ENCODE measurements around the gene PI4K2A. TPM values are rescaled to one million over a fixed set of nuclear protein-coding genes. Genes with fewer than 3 reads are reported as not detected.

PI4K2A gene
- total RNA-seq, 4 donors from 2014 or later, result 14.8 to 25.8 (median 22.7) TPM

- 92 to 93% methylated on average over 3 of the region's 3 CpGs for WGBS, 2 donors (ENCODE audit: low coverage in 1 of 2)
- ATAC-seq, result no peak
Measured at GRCh38 chr10:97651773-97652172, 11.3 kb downstream of the PI4K2A start.

DNA sequence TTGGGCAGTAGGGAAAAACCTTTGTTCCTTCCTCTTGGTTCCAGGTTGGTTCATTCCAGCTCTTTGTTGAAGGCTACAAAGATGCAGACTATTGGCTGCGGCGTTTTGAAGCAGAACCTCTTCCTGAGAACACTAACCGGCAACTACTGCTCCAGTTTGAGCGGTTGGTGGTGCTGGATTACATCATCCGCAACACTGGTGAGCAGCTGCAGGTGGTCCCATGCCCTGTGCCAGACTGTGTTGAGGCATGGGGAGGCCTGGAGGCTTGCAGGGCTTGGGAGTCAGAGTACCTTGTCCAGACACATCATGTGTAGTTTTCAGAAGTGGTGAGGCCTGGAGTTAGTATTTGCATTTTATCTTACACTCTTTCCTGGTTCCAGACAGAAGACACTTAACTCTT is 16.3 kb downstream of the PI4K2A start:
- Histone ChIP-seq H3K27ac (no peak overlapping the region), H3K4me3 (no peak overlapping the region), H3K4me1 (no peaks in the 10 kb centered on the region), H3K27me3 (no peaks in the 10 kb centered on the region), H3K9me3 (no peaks in the 10 kb centered on the region), H3K36me3 (peaks cover 0 to 79% of the 10 kb centered on the region in 2 donors)
- ATAC-seq, result no peak
- no peak for TF ChIP-seq POLR2A (IDR thresholded peaks at IDR 0.05)
- TF ChIP-seq, protein P1, sequence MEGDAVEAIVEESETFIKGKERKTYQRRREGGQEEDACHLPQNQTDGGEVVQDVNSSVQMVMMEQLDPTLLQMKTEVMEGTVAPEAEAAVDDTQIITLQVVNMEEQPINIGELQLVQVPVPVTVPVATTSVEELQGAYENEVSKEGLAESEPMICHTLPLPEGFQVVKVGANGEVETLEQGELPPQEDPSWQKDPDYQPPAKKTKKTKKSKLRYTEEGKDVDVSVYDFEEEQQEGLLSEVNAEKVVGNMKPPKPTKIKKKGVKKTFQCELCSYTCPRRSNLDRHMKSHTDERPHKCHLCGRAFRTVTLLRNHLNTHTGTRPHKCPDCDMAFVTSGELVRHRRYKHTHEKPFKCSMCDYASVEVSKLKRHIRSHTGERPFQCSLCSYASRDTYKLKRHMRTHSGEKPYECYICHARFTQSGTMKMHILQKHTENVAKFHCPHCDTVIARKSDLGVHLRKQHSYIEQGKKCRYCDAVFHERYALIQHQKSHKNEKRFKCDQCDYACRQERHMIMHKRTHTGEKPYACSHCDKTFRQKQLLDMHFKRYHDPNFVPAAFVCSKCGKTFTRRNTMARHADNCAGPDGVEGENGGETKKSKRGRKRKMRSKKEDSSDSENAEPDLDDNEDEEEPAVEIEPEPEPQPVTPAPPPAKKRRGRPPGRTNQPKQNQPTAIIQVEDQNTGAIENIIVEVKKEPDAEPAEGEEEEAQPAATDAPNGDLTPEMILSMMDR (IDR thresholded peaks at IDR 0.05), result no peak
- no peak for TF ChIP-seq POLR2AphosphoS5 (IDR thresholded peaks at IDR 0.05)
- no peak for TF ChIP-seq EP300 (IDR thresholded peaks at IDR 0.05)
- WGBS, 2 donors (ENCODE audit: low coverage in 1 of 2), result 68% methylated on average over 3 of the region's 5 CpGs; no CpG with 5 or more reads in 1 of the 2 donors

More at GRCh38 chr10:97651773-97652172, 11.3 kb downstream of the PI4K2A start:
- no peak overlapping the region for H3K4me3 ChIP-seq
- H3K4me1 ChIP-seq, result peaks cover 0 to 30% (median 0%) of the 10 kb centered on the region in 3 donors
- peaks cover 0 to 65% of the 10 kb centered on the region in 2 donors for H3K36me3 ChIP-seq
- H3K9me3 ChIP-seq, result no peaks in the 10 kb centered on the region
- TF ChIP-seq, protein P1 (IDR thresholded peaks at IDR 0.05), result no peak
- no peak for TF ChIP-seq POLR2A (IDR thresholded peaks at IDR 0.05)
- TF ChIP-seq EP300 (IDR thresholded peaks at IDR 0.05), result no peak
- no peak for TF ChIP-seq POLR2AphosphoS5 (IDR thresholded peaks at IDR 0.05)
- H3K27ac ChIP-seq, result no peak overlapping the region
- H3K27me3 ChIP-seq, result no peaks in the 10 kb centered on the region

GRCh38 chr10:97659589-97659988 is 19.1 kb downstream of the PI4K2A start:
- H3K4me3 ChIP-seq, result no peak overlapping the region
- TF ChIP-seq POLR2A (IDR thresholded peaks at IDR 0.05) (no peak), EP300 (IDR thresholded peaks at IDR 0.05) (no peak), POLR2AphosphoS5 (IDR thresholded peaks at IDR 0.05) (no peak)
- TF ChIP-seq, protein P1 (IDR thresholded peaks at IDR 0.05), result no peak
- no peak for ATAC-seq
- H3K27me3 ChIP-seq, result no peaks in the 10 kb centered on the region
- no peaks in the 10 kb centered on the region for H3K9me3 ChIP-seq
- H3K27ac ChIP-seq, result no peak overlapping the region
- H3K4me1 ChIP-seq, result no peaks in the 10 kb centered on the region
- peaks cover 5 to 77% of the 10 kb centered on the region in 2 donors for H3K36me3 ChIP-seq
- WGBS, 2 donors (ENCODE audit: low coverage in 1 of 2), result 40 to 45% methylated on average over 1 of the region's 1 CpG

- peaks cover 6 to 87% of the 10 kb centered on the region in 2 donors for H3K36me3 ChIP-seq
- 86% methylated on average over 1 of the region's 1 CpG; no CpG with 5 or more reads in 1 of the 2 donors for WGBS, 2 donors (ENCODE audit: low coverage in 1 of 2)
- TF ChIP-seq EP300 (IDR thresholded peaks at IDR 0.05), result no peak
- TF ChIP-seq POLR2A (IDR thresholded peaks at IDR 0.05), result no peak
- TF ChIP-seq, protein P1 (IDR thresholded peaks at IDR 0.05), result no peak
- TF ChIP-seq POLR2AphosphoS5 (IDR thresholded peaks at IDR 0.05), result no peak
- no peak for ATAC-seq
- no peak overlapping the region for H3K4me3 ChIP-seq
- H3K4me1 ChIP-seq, result no peaks in the 10 kb centered on the region
- no peak overlapping the region for H3K27ac ChIP-seq
- H3K27me3 ChIP-seq, result no peaks in the 10 kb centered on the region
- H3K9me3 ChIP-seq, result no peaks in the 10 kb centered on the region
Measured at GRCh38 chr10:97664282-97664850, 23.9 kb downstream of the PI4K2A start.

GRCh38 chr10:97666992-97667391 is 26.5 kb downstream of the PI4K2A start:
- Histone ChIP-seq H3K27me3 (no peaks in the 10 kb centered on the region), H3K27ac (no peak overlapping the region), H3K9me3 (no peaks in the 10 kb centered on the region), H3K4me1 (no peaks in the 10 kb centered on the region), H3K36me3 (peaks cover 6 to 98% of the 10 kb centered on the region in 2 donors), H3K4me3 (no peak overlapping the region)
- 95 to 96% methylated on average over 3 to 4 of the region's 7 CpGs for whole genome bisulfite sequencing, 2 donors (ENCODE audit: low coverage in 1 of 2)
- no peak for ATAC-seq
- TF ChIP-seq POLR2A (IDR thresholded peaks at IDR 0.05) (no peak), POLR2AphosphoS5 (IDR thresholded peaks at IDR 0.05) (no peak), EP300 (IDR thresholded peaks at IDR 0.05) (no peak)
- TF ChIP-seq, protein P1 (IDR thresholded peaks at IDR 0.05), result no peak

Measured in gastroesophageal sphincter (tissue), 4 donors.